Keratinocyte (primary cell): Measurements from ENCODE around the gene ST8SIA6. TPM values are rescaled to one million over a fixed set of nuclear protein-coding genes. Genes with fewer than 3 reads are reported as not detected.
A peak's percentile ranks its signal among the peaks of the same experiment; 100 is the strongest.

Experiments
- DNase-seq: peaks from one replicate; pipeline ENCODE4 v3.0.0-alpha.2; 2011; ENCODE audit warnings: low read depth, missing footprints, low spot score
- FAIRE-seq: peaks from 2 replicates; lab custom pipeline; 2011; peaks lifted over from hg19 to GRCh38; lab: Jason Lieb, UNC
- H2AFZ ChIP-seq: 2 replicates; pipeline ENCODE4 v1.6.0; 2012; ENCODE audit warnings: low read length, control low read depth, inconsistent platforms; ENCODE audit not compliant: control insufficient read depth
- H3K27ac ChIP-seq: 2 replicates; pipeline ENCODE4 v1.5.1; 2011; ENCODE audit warnings: low read length; ENCODE audit not compliant: control insufficient read depth, insufficient read depth
- H3K27me3 ChIP-seq: 3 replicates; pipeline ENCODE4 v1.6.0; 2011; ENCODE audit warnings: low read length; ENCODE audit not compliant: control insufficient read depth, insufficient read depth; ENCODE audit errors: extremely low read depth
- H3K36me3 ChIP-seq, 2 experiments: 2 replicates in 1 of 2; 3 replicates in 1 of 2; pipeline ENCODE4 v1.5.1; 2011; ENCODE audit warnings: low read length in 2 of 2, mild to moderate bottlenecking in 1 of 2; ENCODE audit not compliant: control insufficient read depth in 2 of 2, insufficient read depth in 2 of 2; ENCODE audit errors: extremely low read depth in 1 of 2
- H3K4me1 ChIP-seq: 3 replicates; pipeline ENCODE4 v1.5.1; 2011; ENCODE audit warnings: low read length; ENCODE audit not compliant: control insufficient read depth, insufficient read depth; ENCODE audit errors: extremely low read depth
- H3K4me2 ChIP-seq: 3 replicates; pipeline ENCODE4 v1.6.0; 2011; ENCODE audit warnings: low read depth, low read length; ENCODE audit not compliant: control insufficient read depth, insufficient read depth; ENCODE audit errors: extremely low read depth
- H3K4me3 ChIP-seq, 3 experiments: fragments of 200-600 bp in 1 of 3; sonication (generic) in 1 of 3; 2 replicates in 2 of 3; 3 replicates in 1 of 3; pipeline ENCODE4 v1.5.1; 2011 to 2016; ENCODE audit warnings: low read length in 3 of 3, mild to moderate bottlenecking in 3 of 3, control low read depth in 2 of 3, inconsistent platforms in 1 of 3, low read depth in 1 of 3, mixed read lengths in 1 of 3, mixed run types in 1 of 3, moderate library complexity in 1 of 3; ENCODE audit not compliant: control insufficient read depth in 2 of 3, insufficient read depth in 2 of 3; ENCODE audit errors: extremely low read depth in 1 of 3
- H3K79me2 ChIP-seq: 2 replicates; pipeline ENCODE4 v1.6.0; 2012; ENCODE audit warnings: low read length; ENCODE audit not compliant: control insufficient read depth, insufficient read depth
- H3K9ac ChIP-seq: 3 replicates; pipeline ENCODE4 v1.6.0; 2011; ENCODE audit warnings: low read length; ENCODE audit not compliant: control insufficient read depth, insufficient read depth; ENCODE audit errors: extremely low read depth
- H3K9me1 ChIP-seq: 3 replicates; pipeline ENCODE4 v1.6.0; 2011; ENCODE audit warnings: low read length; ENCODE audit not compliant: control insufficient read depth, insufficient read depth; ENCODE audit errors: extremely low read depth
- H3K9me3 ChIP-seq: 2 replicates; pipeline ENCODE4 v1.5.1; 2012; ENCODE audit warnings: low read depth, low read length; ENCODE audit not compliant: control insufficient read depth
- H4K20me1 ChIP-seq: 3 replicates; pipeline ENCODE4 v1.6.0; 2011; ENCODE audit warnings: low read length; ENCODE audit not compliant: control insufficient read depth, insufficient read depth; ENCODE audit errors: extremely low read depth
- CTCF ChIP-seq, 3 experiments: IDR thresholded peaks in 1 of 3; conservative IDR thresholded peaks in 1 of 3; optimal IDR thresholded peaks in 1 of 3; 2 replicates in 2 of 3; 3 replicates in 1 of 3; pipeline versions ENCODE3 to v1.5.1; 2011; ENCODE audit warnings: low read length in 3 of 3, mild to moderate bottlenecking in 3 of 3, moderate library complexity in 2 of 3, control low read depth in 1 of 3, inconsistent platforms in 1 of 3; ENCODE audit not compliant: insufficient read depth in 2 of 3; ENCODE audit errors: extremely low read depth in 1 of 3
- EZH2 ChIP-seq: IDR thresholded peaks from one replicate; pipeline ENCODE4 v1.6.1; 2012; ENCODE audit warnings: inconsistent platforms, mild to moderate bottlenecking, low read length, moderate library complexity
- dilution Hi-C: fragments of 300-500 bp; cut with MboI; formaldehyde crosslinking; loops from one replicate; pipeline ENCODE4 v1.7.0; 2020; ENCODE audit warnings: low sequenced_read_pairs; ENCODE audit not compliant: extremely low pct_ligation_motif_present
- polyA plus RNA-seq, 5 experiments: library from polyadenylated mRNA; depleted of rRNA in 3 of 5; stranded (reverse) in 3 of 5; stranded (forward) in 1 of 5; unstranded in 1 of 5; fragments of >200 nt; gene quantifications; 1 replicate in 1 of 5; 2 replicates in 3 of 5; 3 replicates in 1 of 5; pipeline versions ENCODE4 v1.2.1 to v1.2.3, GENCODE V29; 2011 to 2012; ENCODE audit warnings: missing spikeins in 2 of 5, low read depth in 1 of 5, low replicate concordance in 1 of 5

Gene ST8SIA6
- polyA plus RNA-seq, 1 donor (not counting 4 experiments of a cell fraction or from before 2014, with no cell fraction given), result not detected

GRCh38 chr10:17455015-17455520 lies 673 bp upstream of the ST8SIA6 start:
- TF ChIP-seq CTCF (optimal IDR thresholded peaks at IDR 0.05 in 1 of 3, IDR thresholded peaks at IDR 0.05 in 1 of 3, conservative IDR thresholded peaks at IDR 0.05 in 1 of 3; ENCODE audit: extremely low read depth in 1 of 3, insufficient read depth in 2 of 3, low read length in 3 of 3), result no peak
- TF ChIP-seq EZH2, result no peak
- no peak overlapping the region for H3K27ac ChIP-seq
- dilution Hi-C loops, result no loop called here

GRCh38 chr10:17453373-17454091 lies 863 bp downstream of the ST8SIA6 start:
- H3K4me1 ChIP-seq, result peaks cover 5% of the 10 kb centered on the region
- H3K36me3 ChIP-seq, result no peaks in the 10 kb centered on the region
- no peaks in the 10 kb centered on the region for H3K9me1 ChIP-seq
- peaks cover 4% of the 10 kb centered on the region for H3K27me3 ChIP-seq
- DNase-seq (no peak), FAIRE-seq (no peak)
- H3K9ac ChIP-seq, result no peak overlapping the region
- no peak overlapping the region for H3K27ac ChIP-seq
- peak overlapping the region; percentile 85 for H3K4me2 ChIP-seq
- H2AFZ ChIP-seq, result peak overlapping the region; percentile 78
- dilution Hi-C loops, result no loop called here
- H3K79me2 ChIP-seq, result no peaks in the 10 kb centered on the region
- H3K4me3 ChIP-seq, result peak overlapping the region; percentile 32 to 70 (median 58)
- H4K20me1 ChIP-seq, result no peaks in the 10 kb centered on the region
- TF ChIP-seq EZH2, result peak; percentile 82
- no peak for TF ChIP-seq CTCF (optimal IDR thresholded peaks at IDR 0.05 in 1 of 3, IDR thresholded peaks at IDR 0.05 in 1 of 3, conservative IDR thresholded peaks at IDR 0.05 in 1 of 3; ENCODE audit: extremely low read depth in 1 of 3, insufficient read depth in 2 of 3, low read length in 3 of 3)
- H3K9me3 ChIP-seq, result no peaks in the 10 kb centered on the region

More at GRCh38 chr10:17455015-17455520, 673 bp upstream of the ST8SIA6 start:
- no peak overlapping the region for H3K9ac ChIP-seq
- peaks cover 4% of the 10 kb centered on the region for H3K27me3 ChIP-seq
- DNase-seq, result no peak
- peak overlapping the region; percentile 85 for H3K4me2 ChIP-seq
- H2AFZ ChIP-seq, result no peak overlapping the region
- no peaks in the 10 kb centered on the region for H3K9me3 ChIP-seq
- peak overlapping the region in 1 of 3 experiments; percentile 36 for H3K4me3 ChIP-seq
- FAIRE-seq, result no peak
- H4K20me1 ChIP-seq, result no peaks in the 10 kb centered on the region
- H3K4me1 ChIP-seq, result peaks cover 5% of the 10 kb centered on the region
- H3K9me1 ChIP-seq, result no peaks in the 10 kb centered on the region
- H3K79me2 ChIP-seq, result no peaks in the 10 kb centered on the region
- no peaks in the 10 kb centered on the region for H3K36me3 ChIP-seq
